T-cell (primary cell): Measurements from ENCODE around the gene ADAMTS5. TPM values are rescaled to one million over a fixed set of nuclear protein-coding genes. Genes with fewer than 3 reads are reported as not detected.

Experiments
- ATAC-seq, 4 experiments: fragments of 200-7000 bp in 3 of 4; fragments of 150-1000 bp in 1 of 4; cut with Tn5 transposase; replicated peaks in 1 of 4; 1 replicate in 3 of 4; 2 replicates in 1 of 4; pipeline ENCODE4 v1.10.0; 2021; ENCODE audit warnings: moderate library complexity in 3 of 4, mild to moderate bottlenecking in 2 of 4, moderate number of reproducible peaks in 1 of 4
- CTCF ChIA-PET, 2 donors: fragments of 300-600 bp; sonication (Branson Sonifier 250); formaldehyde crosslinking; loops; one replicate each; lab custom pipeline; 2022; ENCODE audit warnings: antibody characterized with exemption in 2 of 2; lab: Charles Lee
- POLR2A ChIA-PET, 2 donors: fragments of 300-600 bp; sonication (Branson Sonifier 250); formaldehyde crosslinking; loops; one replicate each; lab custom pipeline; 2022; ENCODE audit warnings: antibody characterized with exemption in 2 of 2; lab: Charles Lee
- DNase-seq, 35 experiments: peaks; one replicate each; pipeline versions ENCODE4 v3.0.0 to v3.0.0-alpha.2; 2013 to 2023
- H3K27ac ChIP-seq: one replicate; pipeline ENCODE4 v1.5.1; 2013; ENCODE audit warnings: low read length
- H3K27me3 ChIP-seq, 2 experiments: replicated peaks in 1 of 2; 1 replicate in 1 of 2; 2 replicates in 1 of 2; pipeline versions ENCODE4 v1.6.1 to v1.7.0; 2013; ENCODE audit warnings: low read length in 1 of 2, mixed read lengths in 1 of 2; ENCODE audit not compliant: control insufficient read depth in 2 of 2, insufficient read depth in 2 of 2; ENCODE audit errors: extremely low read depth in 1 of 2
- H3K36me3 ChIP-seq, 2 donors: 1 replicate in 1 of 2; 2 replicates in 1 of 2; pipeline versions ENCODE4 v1.6.1 to v1.7.0; 2013; ENCODE audit warnings: low read length in 1 of 2; ENCODE audit not compliant: control insufficient read depth in 2 of 2, insufficient read depth in 1 of 2; ENCODE audit errors: extremely low read depth in 1 of 2
- H3K4me1 ChIP-seq, 2 experiments: 1 replicate in 1 of 2; 2 replicates in 1 of 2; pipeline versions ENCODE4 v1.6.1 to v1.7.0; 2013; ENCODE audit warnings: low read length in 2 of 2, mixed read lengths in 1 of 2; ENCODE audit not compliant: insufficient read depth in 2 of 2, control insufficient read depth in 1 of 2; ENCODE audit errors: extremely low read depth in 1 of 2
- H3K4me3 ChIP-seq, 2 donors: 1 replicate in 1 of 2; 2 replicates in 1 of 2; pipeline versions ENCODE4 v1.5.1 to v1.7.0; 2013; ENCODE audit warnings: mild to moderate bottlenecking in 2 of 2, low read length in 1 of 2, moderate library complexity in 1 of 2; ENCODE audit not compliant: control insufficient read depth in 1 of 2; ENCODE audit errors: extremely low read depth in 1 of 2
- H3K9me3 ChIP-seq: 2 replicates; pipeline ENCODE4 v1.7.0; 2013
- H3K27ac Mint-ChIP-seq, 2 donors: one replicate each; pipeline ENCODE4 v1.8.0; 2020 to 2021; ENCODE audit warnings: mild to moderate bottlenecking in 2 of 2, mixed read lengths in 2 of 2
- H3K27me3 Mint-ChIP-seq, 2 donors: one replicate each; pipeline ENCODE4 v1.8.0; 2021 to 2022; ENCODE audit warnings: mixed read lengths in 2 of 2
- H3K36me3 Mint-ChIP-seq: one replicate; pipeline ENCODE4 v1.8.0; 2021; ENCODE audit warnings: mixed read lengths
- H3K4me1 Mint-ChIP-seq, 3 donors: one replicate each; pipeline ENCODE4 v1.8.0; 2020 to 2022; ENCODE audit warnings: mixed read lengths in 3 of 3, mild to moderate bottlenecking in 1 of 3
- H3K4me3 Mint-ChIP-seq, 3 donors: one replicate each; pipeline ENCODE4 v1.8.0; 2020 to 2022; ENCODE audit warnings: mild to moderate bottlenecking in 3 of 3, mixed read lengths in 3 of 3, moderate library complexity in 3 of 3
- H3K9me3 Mint-ChIP-seq, 3 donors: one replicate each; pipeline ENCODE4 v1.8.0; 2020 to 2022; ENCODE audit warnings: mixed read lengths in 3 of 3
- WGBS: methylation state at CpG from one replicate; pipeline ENCODE4 v1.1.5; 2013; ENCODE audit warnings: missing lambda C conversion rate; ENCODE audit not compliant: insufficient coverage; 5-methylcytosine and 5-hydroxymethylcytosine counted together
- total RNA-seq, 35 experiments: library from RNA in 6 of 35; stranded (reverse) in 6 of 35; fragments of 120-200 nt in 1 of 35; gene quantifications; one replicate each; pipeline versions ENCODE4 v1.2.1 to v1.2.4 and lab custom pipeline; 2013 to 2026

ADAMTS5 gene
- total RNA-seq, 5 donors from 2014 or later (not counting 1 experiment from before 2014, with no cell fraction given) = 0.03 TPM; not detected in 4

- ATAC-seq (no peak), DNase-seq (no peak)
- WGBS = no CpG with 5 or more reads among the region's 2 CpGs
- Mint-ChIP-seq H3K4me1 (no peaks in the 10 kb centered on the region), H3K9me3 (peaks cover 0 to 7% (median 0%) of the 10 kb centered on the region in 3 donors), H3K27me3 (peaks cover 0 to 10% of the 10 kb centered on the region in 2 donors), H3K27ac (no peak overlapping the region), H3K4me3 (no peak overlapping the region), H3K36me3 (no peaks in the 10 kb centered on the region)
- CTCF ChIA-PET = no interaction called here
- Histone ChIP-seq H3K4me3 (no peak overlapping the region), H3K4me1 (no peaks in the 10 kb centered on the region), H3K27ac (no peak overlapping the region), H3K9me3 (no peaks in the 10 kb centered on the region), H3K36me3 (no peaks in the 10 kb centered on the region), H3K27me3 (no peaks in the 10 kb centered on the region)
- POLR2A ChIA-PET = no interaction called here
Measured at GRCh38 chr21:26916799-26917198, 50.1 kb downstream of the ADAMTS5 start.

DNA sequence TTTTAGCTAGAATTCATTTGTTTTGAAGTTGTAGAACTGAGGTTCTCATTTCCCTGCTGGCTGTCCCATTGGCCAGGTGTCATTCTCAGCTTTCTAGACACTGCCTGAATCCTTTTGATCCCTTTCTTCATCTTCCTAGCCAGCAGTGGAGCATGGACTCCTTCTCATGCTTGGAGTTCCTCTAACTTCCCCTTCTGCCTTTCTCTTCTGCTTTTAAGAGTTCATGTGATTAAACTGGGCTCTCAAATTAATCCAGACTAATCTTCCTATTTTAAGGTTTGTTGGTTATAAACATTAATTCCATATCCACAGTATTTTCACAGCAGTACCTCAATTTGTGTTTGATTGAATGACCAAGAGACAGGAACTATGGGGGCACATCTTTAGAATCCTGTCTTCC, 52.3 kb downstream of the ADAMTS5 start:
- Histone ChIP-seq H3K27ac (no peak overlapping the region), H3K4me1 (no peaks in the 10 kb centered on the region), H3K27me3 (no peaks in the 10 kb centered on the region), H3K36me3 (no peaks in the 10 kb centered on the region), H3K9me3 (no peaks in the 10 kb centered on the region), H3K4me3 (no peak overlapping the region)
- Mint-ChIP-seq H3K27me3 (peaks cover 0 to 10% of the 10 kb centered on the region in 2 donors), H3K27ac (no peak overlapping the region), H3K4me1 (no peaks in the 10 kb centered on the region), H3K36me3 (no peaks in the 10 kb centered on the region), H3K9me3 (peaks cover 0 to 7% (median 0%) of the 10 kb centered on the region in 3 donors), H3K4me3 (no peak overlapping the region)
- DNase-seq (no peak), ATAC-seq (no peak)
- CTCF ChIA-PET = no interaction called here
- POLR2A ChIA-PET = no interaction called here

DNA sequence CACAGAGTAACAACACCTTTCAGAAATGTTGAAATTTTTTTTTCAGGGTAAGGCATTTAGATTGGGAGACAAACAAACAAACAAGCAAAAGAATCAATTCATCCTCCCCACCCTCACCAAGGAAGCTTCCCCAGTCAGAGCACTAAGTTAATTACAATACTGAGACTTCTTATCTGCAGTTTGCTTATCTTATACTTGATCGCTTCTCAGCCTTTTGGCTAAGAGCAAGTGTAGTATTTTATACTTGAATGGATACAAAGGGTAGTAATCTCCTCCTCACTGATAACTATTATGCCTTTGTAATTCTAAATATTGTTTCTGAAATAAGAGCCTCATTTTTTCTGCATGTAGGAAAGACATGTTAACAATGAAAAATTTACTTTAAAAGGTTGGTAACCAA, 54.4 kb downstream of the ADAMTS5 start:
- Mint-ChIP-seq H3K4me3 (no peak overlapping the region), H3K4me1 (no peaks in the 10 kb centered on the region), H3K36me3 (no peaks in the 10 kb centered on the region), H3K27me3 (peaks cover 0 to 10% of the 10 kb centered on the region in 2 donors), H3K27ac (no peak overlapping the region), H3K9me3 (peaks cover 0 to 7% (median 0%) of the 10 kb centered on the region in 3 donors)
- Histone ChIP-seq H3K4me1 (no peaks in the 10 kb centered on the region), H3K9me3 (no peaks in the 10 kb centered on the region), H3K36me3 (no peaks in the 10 kb centered on the region), H3K4me3 (no peak overlapping the region), H3K27ac (no peak overlapping the region), H3K27me3 (no peaks in the 10 kb centered on the region)
- ATAC-seq (no peak), DNase-seq (no peak)
- WGBS = no CpG with 5 or more reads among the region's 1 CpG
- ChIA-PET CTCF (interaction anchor here in 1 of 2 donors (0.6 kb wide), 1 partner anchor 1849 kb away, joined by 3 read pairs; no protein-coding TSS in a partner anchor), POLR2A (no interaction called here)

GRCh38 chr21:26909972-26910371, 56.9 kb downstream of the ADAMTS5 start:
- ATAC-seq = no peak
- H3K9me3 Mint-ChIP-seq = peaks cover 0 to 3% (median 0%) of the 10 kb centered on the region in 3 donors
- no peaks in the 10 kb centered on the region for H3K36me3 Mint-ChIP-seq
- H3K27me3 ChIP-seq = no peaks in the 10 kb centered on the region
- no peak overlapping the region for H3K27ac ChIP-seq
- peaks cover 0 to 10% of the 10 kb centered on the region in 2 donors for H3K27me3 Mint-ChIP-seq
- no peak overlapping the region for H3K27ac Mint-ChIP-seq
- WGBS = no CpG with 5 or more reads among the region's 3 CpGs
- DNase-seq = no peak
- H3K36me3 ChIP-seq = no peaks in the 10 kb centered on the region
- no peaks in the 10 kb centered on the region for H3K4me1 Mint-ChIP-seq
- H3K9me3 ChIP-seq = no peaks in the 10 kb centered on the region
- ChIA-PET CTCF (no interaction called here), POLR2A (no interaction called here)
- H3K4me3 ChIP-seq = no peak overlapping the region
- H3K4me1 ChIP-seq = no peaks in the 10 kb centered on the region
- H3K4me3 Mint-ChIP-seq = no peak overlapping the region

DNA sequence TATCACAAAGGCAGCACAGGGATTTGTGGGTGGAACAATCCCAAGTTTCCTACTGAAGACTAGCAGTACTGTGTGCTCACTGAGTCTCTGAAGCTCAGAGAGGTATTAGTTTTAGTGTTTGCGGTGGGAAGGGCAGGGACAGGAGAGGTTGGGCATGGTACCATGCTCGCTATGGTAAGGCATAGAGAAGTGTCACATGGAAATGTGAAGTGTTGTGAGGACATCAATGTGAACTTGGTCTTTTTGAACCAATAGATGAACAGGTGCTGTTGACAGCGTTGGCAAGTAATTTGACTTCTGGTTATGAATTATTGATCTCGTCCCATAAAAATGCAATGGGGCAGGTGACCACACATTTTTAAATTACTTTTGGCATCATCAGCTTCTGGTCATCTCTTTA, 65.9 kb downstream of the ADAMTS5 start:
- DNase-seq (no peak), ATAC-seq (no peak)
- no peaks in the 10 kb centered on the region for H3K9me3 ChIP-seq
- Mint-ChIP-seq H3K27me3 (peaks cover 0 to 9% of the 10 kb centered on the region in 2 donors), H3K4me1 (no peaks in the 10 kb centered on the region), H3K27ac (no peak overlapping the region), H3K36me3 (no peaks in the 10 kb centered on the region), H3K4me3 (no peak overlapping the region), H3K9me3 (peaks cover 0 to 4% (median 0%) of the 10 kb centered on the region in 3 donors)
- no peak overlapping the region for H3K27ac ChIP-seq
- H3K27me3 ChIP-seq = no peaks in the 10 kb centered on the region
- no peak overlapping the region for H3K4me3 ChIP-seq
- ChIA-PET CTCF (no interaction called here), POLR2A (no interaction called here)
- no peaks in the 10 kb centered on the region for H3K4me1 ChIP-seq
- H3K36me3 ChIP-seq = no peaks in the 10 kb centered on the region
- 92% methylated on average over 2 of the region's 4 CpGs for WGBS

DNA sequence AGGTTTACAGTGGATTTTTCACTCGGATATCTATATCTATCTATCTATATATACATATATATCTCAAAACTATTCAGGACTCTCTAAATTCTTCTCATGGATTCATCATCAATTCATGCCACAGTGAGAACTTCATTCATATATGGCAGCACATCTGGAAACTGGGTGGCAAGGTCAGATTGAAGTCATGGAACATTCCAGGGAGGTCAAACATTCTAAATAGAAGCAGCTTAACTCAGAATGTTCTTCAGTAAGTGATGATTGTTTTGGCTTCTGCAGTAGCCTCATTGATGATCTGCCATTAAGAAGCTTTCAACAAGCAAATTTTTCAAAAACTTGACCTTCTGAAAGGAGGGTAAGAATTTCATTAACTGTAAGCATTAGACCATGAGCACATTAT, 74.7 kb downstream of the ADAMTS5 start:
- H3K9me3 Mint-ChIP-seq = peaks cover 0 to under 1% (median under 1%) of the 10 kb centered on the region in 3 donors
- WGBS = no CpG with 5 or more reads among the region's 1 CpG
- H3K4me3 Mint-ChIP-seq = no peak overlapping the region
- Histone ChIP-seq H3K9me3 (no peaks in the 10 kb centered on the region), H3K27me3 (no peaks in the 10 kb centered on the region), H3K36me3 (no peaks in the 10 kb centered on the region), H3K27ac (no peak overlapping the region), H3K4me1 (no peaks in the 10 kb centered on the region), H3K4me3 (no peak overlapping the region)
- no peaks in the 10 kb centered on the region for H3K36me3 Mint-ChIP-seq
- CTCF ChIA-PET = no interaction called here
- H3K27me3 Mint-ChIP-seq = peaks cover 3 to 4% of the 10 kb centered on the region in 2 donors
- H3K27ac Mint-ChIP-seq = no peak overlapping the region
- no peaks in the 10 kb centered on the region for H3K4me1 Mint-ChIP-seq
- ATAC-seq (no peak), DNase-seq (no peak)
- POLR2A ChIA-PET = no interaction called here

DNA sequence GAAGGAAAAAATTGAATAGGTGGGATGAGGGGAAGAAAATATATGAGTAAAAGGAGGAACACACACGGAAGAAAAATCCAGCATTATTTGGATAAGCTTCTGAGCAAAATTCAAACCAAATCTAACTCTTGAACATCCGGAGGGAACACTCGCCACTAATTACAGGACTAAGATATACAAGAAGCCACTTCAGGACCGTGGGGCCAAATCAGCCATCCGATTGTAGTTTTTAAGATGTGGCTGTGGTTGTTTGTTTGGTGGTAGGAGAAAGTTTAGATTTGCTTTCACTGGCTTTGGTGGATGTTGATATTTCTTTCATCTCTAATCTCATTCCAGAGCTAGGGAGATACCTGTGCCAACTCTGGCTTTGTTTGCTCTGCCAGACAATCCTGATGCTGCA, 78.0 kb downstream of the ADAMTS5 start:
- Mint-ChIP-seq H3K9me3 (peaks cover 0 to 4% (median 0%) of the 10 kb centered on the region in 3 donors), H3K27ac (no peak overlapping the region), H3K36me3 (no peaks in the 10 kb centered on the region), H3K4me3 (no peak overlapping the region), H3K27me3 (peaks cover 2 to 7% of the 10 kb centered on the region in 2 donors), H3K4me1 (no peaks in the 10 kb centered on the region)
- DNase-seq = no peak
- H3K4me3 ChIP-seq = no peak overlapping the region
- H3K9me3 ChIP-seq = no peaks in the 10 kb centered on the region
- H3K27ac ChIP-seq = no peak overlapping the region
- ChIA-PET POLR2A (no interaction called here), CTCF (no interaction called here)
- H3K27me3 ChIP-seq = no peaks in the 10 kb centered on the region
- no CpG with 5 or more reads among the region's 5 CpGs for WGBS
- no peaks in the 10 kb centered on the region for H3K36me3 ChIP-seq
- no peak for ATAC-seq
- no peaks in the 10 kb centered on the region for H3K4me1 ChIP-seq
